ENCODE data around the gene HBE1. TPM values are rescaled to one million over a fixed set of nuclear protein-coding genes. Genes with fewer than 3 reads are reported as not detected.

Gene HBE1
- total and polyA plus RNA-seq, 2 donors (not counting 1 experiment from before 2014, with no cell fraction given), result not detected

DNA sequence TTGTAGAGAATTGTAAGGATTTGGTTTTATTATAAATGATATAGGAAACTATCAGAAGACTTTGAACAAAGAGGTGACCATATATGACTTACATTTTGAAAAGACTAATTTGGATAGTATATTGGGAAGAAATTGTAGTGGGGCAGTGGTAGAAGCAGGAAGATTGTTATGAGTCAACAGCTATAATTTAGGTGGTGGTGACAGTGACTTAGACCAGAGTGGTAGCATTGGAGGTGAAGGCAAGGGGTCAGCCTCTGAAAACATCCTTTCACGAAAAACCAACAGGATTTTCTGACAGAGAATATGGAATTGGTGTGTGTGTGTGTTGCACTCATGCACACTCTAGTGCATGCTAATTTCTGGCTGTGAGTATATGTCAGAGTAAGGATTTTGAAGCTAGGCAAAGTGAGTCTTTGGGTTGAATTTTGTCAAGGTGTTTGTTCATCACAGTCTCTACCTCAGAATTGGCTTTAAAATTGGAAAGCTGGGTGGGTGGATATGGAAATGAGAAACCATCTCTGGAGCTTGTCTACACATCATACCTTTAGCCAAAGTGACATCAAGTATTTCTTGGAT lies 8.2 kb upstream of the HBE1 start:
- POLR2A ChIA-PET, result no interaction called here
- H3K27me3 ChIP-seq (replicated peaks in 1 of 4; ENCODE audit: control extremely low read depth in 1 of 4, control insufficient read depth in 3 of 4, insufficient read depth in 4 of 4, low read length in 3 of 4), result peaks cover 0 to 2% (median 0%) of the 10 kb centered on the region in 4 experiments
- no peak overlapping the region for H3K27ac Mint-ChIP-seq
- intact Hi-C loops (cut with micrococcal nuclease), result no loop called here
- no peaks in the 10 kb centered on the region for H3K4me1 Mint-ChIP-seq
- DNase-seq (no peak), ATAC-seq (ENCODE audit: low read depth) (no peak)
- no peak overlapping the region for H3K4me2 ChIP-seq (replicated peaks; ENCODE audit: low read depth, low read length, poor library complexity, severe bottlenecking)
- H3K4me1 ChIP-seq (ENCODE audit: control insufficient read depth in 2 of 2, insufficient read depth in 2 of 2, low read length in 2 of 2), result no peaks in the 10 kb centered on the region
- H3K4me3 ChIP-seq (ENCODE audit: control extremely low read depth in 1 of 5, extremely low read depth in 1 of 5, insufficient read depth in 1 of 5, low read depth in 2 of 5, low read length in 4 of 5), result no peak overlapping the region
- H3K79me2 ChIP-seq (ENCODE audit: control insufficient read depth, insufficient read depth, low read length), result no peaks in the 10 kb centered on the region
- no peak overlapping the region for H3K9ac ChIP-seq (ENCODE audit: low read length)
- no peaks in the 10 kb centered on the region for H3K36me3 ChIP-seq (replicated peaks in 1 of 2; ENCODE audit: control extremely low read depth in 1 of 2, control insufficient read depth in 1 of 2, extremely low read depth in 1 of 2, insufficient read depth in 2 of 2, low read length in 1 of 2)
- H3K4me3 Mint-ChIP-seq, result no peak overlapping the region
- H2AFZ ChIP-seq (ENCODE audit: insufficient read depth, low read depth, low read length, poor library complexity, severe bottlenecking), result no peak overlapping the region
- CTCF ChIA-PET, result no interaction called here
- H3K27me3 Mint-ChIP-seq, result no peaks in the 10 kb centered on the region
- no peaks in the 10 kb centered on the region for H3K9me3 ChIP-seq (ENCODE audit: control extremely low read depth in 1 of 3, control insufficient read depth in 2 of 3, insufficient read depth in 1 of 3, low read length in 2 of 3)
- 83% methylated on average over 1 of the region's 1 CpG for WGBS (ENCODE audit: insufficient coverage)
- H4K20me1 ChIP-seq (ENCODE audit: control insufficient read depth, insufficient read depth, low read length, poor library complexity, severe bottlenecking), result no peaks in the 10 kb centered on the region
- H3K9me3 Mint-ChIP-seq (ENCODE audit: insufficient read depth), result no peaks in the 10 kb centered on the region
- H3K27ac ChIP-seq (ENCODE audit: low read length in 2 of 2), result no peak overlapping the region
- TF ChIP-seq EZH2 (IDR thresholded peaks at IDR 0.05; ENCODE audit: borderline replicate concordance, insufficient read depth, low read depth, low read length, poor library complexity, severe bottlenecking), result no peak
- TF ChIP-seq, protein P1, sequence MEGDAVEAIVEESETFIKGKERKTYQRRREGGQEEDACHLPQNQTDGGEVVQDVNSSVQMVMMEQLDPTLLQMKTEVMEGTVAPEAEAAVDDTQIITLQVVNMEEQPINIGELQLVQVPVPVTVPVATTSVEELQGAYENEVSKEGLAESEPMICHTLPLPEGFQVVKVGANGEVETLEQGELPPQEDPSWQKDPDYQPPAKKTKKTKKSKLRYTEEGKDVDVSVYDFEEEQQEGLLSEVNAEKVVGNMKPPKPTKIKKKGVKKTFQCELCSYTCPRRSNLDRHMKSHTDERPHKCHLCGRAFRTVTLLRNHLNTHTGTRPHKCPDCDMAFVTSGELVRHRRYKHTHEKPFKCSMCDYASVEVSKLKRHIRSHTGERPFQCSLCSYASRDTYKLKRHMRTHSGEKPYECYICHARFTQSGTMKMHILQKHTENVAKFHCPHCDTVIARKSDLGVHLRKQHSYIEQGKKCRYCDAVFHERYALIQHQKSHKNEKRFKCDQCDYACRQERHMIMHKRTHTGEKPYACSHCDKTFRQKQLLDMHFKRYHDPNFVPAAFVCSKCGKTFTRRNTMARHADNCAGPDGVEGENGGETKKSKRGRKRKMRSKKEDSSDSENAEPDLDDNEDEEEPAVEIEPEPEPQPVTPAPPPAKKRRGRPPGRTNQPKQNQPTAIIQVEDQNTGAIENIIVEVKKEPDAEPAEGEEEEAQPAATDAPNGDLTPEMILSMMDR (IDR thresholded peaks at IDR 0.05), result no peak

- 60% methylated on average over 1 of the region's 2 CpGs for WGBS (ENCODE audit: insufficient coverage)
- Histone ChIP-seq H3K9ac (ENCODE audit: low read length) (no peak overlapping the region), H3K9me3 (ENCODE audit: control extremely low read depth in 1 of 3, control insufficient read depth in 2 of 3, insufficient read depth in 1 of 3, low read length in 2 of 3) (no peaks in the 10 kb centered on the region), H3K36me3 (replicated peaks in 1 of 2; ENCODE audit: control extremely low read depth in 1 of 2, control insufficient read depth in 1 of 2, extremely low read depth in 1 of 2, insufficient read depth in 2 of 2, low read length in 1 of 2) (no peaks in the 10 kb centered on the region), H3K79me2 (ENCODE audit: control insufficient read depth, insufficient read depth, low read length) (no peaks in the 10 kb centered on the region), H2AFZ (ENCODE audit: insufficient read depth, low read depth, low read length, poor library complexity, severe bottlenecking) (no peak overlapping the region), H3K27ac (ENCODE audit: low read length in 2 of 2) (no peak overlapping the region), H3K27me3 (replicated peaks in 1 of 4; ENCODE audit: control extremely low read depth in 1 of 4, control insufficient read depth in 3 of 4, insufficient read depth in 4 of 4, low read length in 3 of 4) (peaks cover 0 to 2% (median 0%) of the 10 kb centered on the region in 4 experiments), H3K4me1 (ENCODE audit: control insufficient read depth in 2 of 2, insufficient read depth in 2 of 2, low read length in 2 of 2) (no peaks in the 10 kb centered on the region), H4K20me1 (ENCODE audit: control insufficient read depth, insufficient read depth, low read length, poor library complexity, severe bottlenecking) (no peaks in the 10 kb centered on the region), H3K4me3 (ENCODE audit: control extremely low read depth in 1 of 5, extremely low read depth in 1 of 5, insufficient read depth in 1 of 5, low read depth in 2 of 5, low read length in 4 of 5) (no peak overlapping the region), H3K4me2 (replicated peaks; ENCODE audit: low read depth, low read length, poor library complexity, severe bottlenecking) (no peak overlapping the region)
- ChIA-PET CTCF (no interaction called here), POLR2A (no interaction called here)
- Mint-ChIP-seq H3K4me3 (no peak overlapping the region), H3K4me1 (no peaks in the 10 kb centered on the region), H3K9me3 (ENCODE audit: insufficient read depth) (no peaks in the 10 kb centered on the region), H3K27ac (no peak overlapping the region), H3K27me3 (no peaks in the 10 kb centered on the region)
- no peak for TF ChIP-seq EZH2 (IDR thresholded peaks at IDR 0.05; ENCODE audit: borderline replicate concordance, insufficient read depth, low read depth, low read length, poor library complexity, severe bottlenecking)
- TF ChIP-seq, protein P1 (IDR thresholded peaks at IDR 0.05), result no peak
- intact Hi-C loops (cut with micrococcal nuclease), result no loop called here
- DNase-seq (no peak), ATAC-seq (ENCODE audit: low read depth) (no peak)
These were observed 7.0 kb upstream of the HBE1 start for GRCh38 chr11:5276697-5277096.

Data from B cell (primary cell).